Tibial nerve (tissue), 4 donors: ENCODE data around the gene RNU7-1. TPM values are rescaled to one million over a fixed set of nuclear protein-coding genes. Genes with fewer than 3 reads are reported as not detected.

Experiments
- DNase-seq, 2 donors: peaks; one replicate each; pipeline ENCODE4 v3.0.0-alpha.2; 2019; ENCODE audit warnings: low spot score in 2 of 2
- H3K27ac ChIP-seq, 4 donors: fragments of 200-600 bp; sonication (generic) in 3 of 4; one replicate each; pipeline ENCODE4 v1.5.1; 2017 to 2019; ENCODE audit warnings: mild to moderate bottlenecking in 1 of 4
- H3K27me3 ChIP-seq, 2 donors: fragments of 200-600 bp; sonication (generic) in 1 of 2; one replicate each; pipeline versions ENCODE4 v1.5.1 to v1.6.0; 2017 to 2019
- H3K36me3 ChIP-seq, 3 donors: fragments of 200-600 bp; sonication (generic); one replicate each; pipeline ENCODE4 v1.5.1; 2018 to 2019
- H3K4me1 ChIP-seq, 4 donors: fragments of 200-600 bp; sonication (generic) in 3 of 4; one replicate each; pipeline ENCODE4 v1.5.1; 2017 to 2019
- H3K4me3 ChIP-seq, 4 donors: fragments of 200-600 bp; sonication (generic) in 3 of 4; one replicate each; pipeline ENCODE4 v1.5.1; 2017 to 2019; ENCODE audit warnings: mild to moderate bottlenecking in 1 of 4, moderate library complexity in 1 of 4
- H3K9me3 ChIP-seq, 4 donors: fragments of 200-600 bp; sonication (generic) in 3 of 4; one replicate each; pipeline ENCODE4 v1.5.1; 2017 to 2019
- CTCF ChIP-seq, 5 experiments: fragments of 200-600 bp in 3 of 5; fragments of 450-650 bp in 2 of 5; sonication (generic) in 3 of 5; IDR thresholded peaks; one replicate each; pipeline ENCODE4 v1.5.1; 2016 to 2019; ENCODE audit warnings: antibody characterized with exemption in 5 of 5, mild to moderate bottlenecking in 3 of 5, moderate library complexity in 2 of 5
- EP300 ChIP-seq, 2 donors: sonication (generic); formaldehyde crosslinking; IDR thresholded peaks; one replicate each; pipeline ENCODE4 v1.6.1; 2017; ENCODE audit warnings: antibody characterized with exemption in 2 of 2, mild to moderate bottlenecking in 1 of 2
- POLR2A ChIP-seq, 2 donors: fragments of 450-650 bp; IDR thresholded peaks; one replicate each; pipeline ENCODE4 v1.6.1; 2017; ENCODE audit warnings: antibody characterized with exemption in 2 of 2, mild to moderate bottlenecking in 2 of 2, moderate library complexity in 2 of 2
- WGBS, 2 donors: methylation state at CpG; one replicate each; pipeline ENCODE4 v1.1.5; 2018; 5-methylcytosine and 5-hydroxymethylcytosine counted together
- total RNA-seq, 4 donors: library from RNA; depleted of rRNA; stranded (reverse); fragments of >200 nt; gene quantifications; one replicate each; pipeline ENCODE4 v1.1.0, GENCODE V29; 2016

Gene RNU7-1
- total RNA-seq, 4 donors from 2014 or later = not detected

DNA sequence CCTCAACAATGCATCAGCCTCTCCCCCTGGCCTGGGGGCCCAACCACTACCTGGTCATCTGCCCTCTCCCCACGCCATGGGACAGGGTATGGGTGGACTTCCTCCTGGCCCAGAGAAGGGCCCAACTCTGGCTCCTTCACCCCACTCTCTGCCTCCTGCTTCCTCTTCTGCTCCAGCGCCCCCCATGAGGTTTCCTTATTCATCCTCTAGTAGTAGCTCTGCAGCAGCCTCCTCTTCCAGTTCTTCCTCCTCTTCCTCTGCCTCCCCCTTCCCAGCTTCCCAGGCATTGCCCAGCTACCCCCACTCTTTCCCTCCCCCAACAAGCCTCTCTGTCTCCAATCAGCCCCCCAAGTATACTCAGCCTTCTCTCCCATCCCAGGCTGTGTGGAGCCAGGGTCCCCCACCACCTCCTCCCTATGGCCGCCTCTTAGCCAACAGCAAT, 7.4 kb upstream of the RNU7-1 start:
- H3K9me3 ChIP-seq = no peaks in the 10 kb centered on the region
- no peak overlapping the region for H3K4me3 ChIP-seq
- WGBS, 2 donors = 76 to 88% methylated on average over 3 of the region's 3 CpGs
- no peak for TF ChIP-seq POLR2A (IDR thresholded peaks at IDR 0.05)
- TF ChIP-seq EP300 (IDR thresholded peaks at IDR 0.05) = no peak
- no peak for DNase-seq
- H3K36me3 ChIP-seq = peaks cover 0 to 55% (median 5%) of the 10 kb centered on the region in 3 donors
- peak overlapping the region in 2 of 4 donors; percentile 74 to 91 for H3K27ac ChIP-seq
- peaks cover 0 to 78% (median 32%) of the 10 kb centered on the region in 4 donors for H3K4me1 ChIP-seq
- H3K27me3 ChIP-seq = no peaks in the 10 kb centered on the region

DNA sequence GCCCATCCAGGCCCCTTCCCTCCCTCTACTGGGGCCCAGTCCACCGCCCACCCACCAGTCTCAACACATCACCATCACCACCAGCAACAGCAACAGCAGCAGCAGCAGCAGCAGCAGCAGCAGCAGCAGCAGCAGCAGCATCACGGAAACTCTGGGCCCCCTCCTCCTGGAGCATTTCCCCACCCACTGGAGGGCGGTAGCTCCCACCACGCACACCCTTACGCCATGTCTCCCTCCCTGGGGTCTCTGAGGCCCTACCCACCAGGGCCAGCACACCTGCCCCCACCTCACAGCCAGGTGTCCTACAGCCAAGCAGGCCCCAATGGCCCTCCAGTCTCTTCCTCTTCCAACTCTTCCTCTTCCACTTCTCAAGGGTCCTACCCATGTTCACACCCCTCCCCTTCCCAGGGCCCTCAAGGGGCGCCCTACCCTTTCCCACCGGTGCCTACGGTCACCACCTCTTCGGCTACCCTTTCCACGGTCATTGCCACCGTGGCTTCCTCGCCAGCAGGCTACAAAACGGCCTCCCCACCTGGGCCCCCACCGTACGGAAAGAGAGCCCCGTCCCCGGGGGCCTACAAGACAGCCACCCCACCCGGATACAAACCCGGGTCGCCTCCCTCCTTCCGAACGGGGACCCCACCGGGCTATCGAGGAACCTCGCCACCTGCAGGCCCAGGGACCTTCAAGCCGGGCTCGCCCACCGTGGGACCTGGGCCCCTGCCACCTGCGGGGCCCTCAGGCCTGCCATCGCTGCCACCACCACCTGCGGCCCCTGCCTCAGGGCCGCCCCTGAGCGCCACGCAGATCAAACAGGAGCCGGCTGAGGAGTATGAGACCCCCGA, 6.8 kb upstream of the RNU7-1 start:
- peaks cover 0 to 62% (median 9%) of the 10 kb centered on the region in 3 donors for H3K36me3 ChIP-seq
- no peaks in the 10 kb centered on the region for H3K9me3 ChIP-seq
- no peaks in the 10 kb centered on the region for H3K27me3 ChIP-seq
- H3K27ac ChIP-seq = peak overlapping the region; percentile 91 to 96 (median 92)
- peak overlapping the region; percentile 60 to 80 (median 62) for H3K4me3 ChIP-seq
- WGBS, 2 donors = 28 to 38% methylated on average over 20 to 31 of the region's 36 CpGs
- TF ChIP-seq POLR2A (IDR thresholded peaks at IDR 0.05) (no peak), EP300 (IDR thresholded peaks at IDR 0.05) (peak in 1 of 2 donors; percentile 52), CTCF (IDR thresholded peaks at IDR 0.05) (no peak)
- DNase-seq = no peak
- peaks cover 0 to 78% (median 30%) of the 10 kb centered on the region in 4 donors for H3K4me1 ChIP-seq

DNA sequence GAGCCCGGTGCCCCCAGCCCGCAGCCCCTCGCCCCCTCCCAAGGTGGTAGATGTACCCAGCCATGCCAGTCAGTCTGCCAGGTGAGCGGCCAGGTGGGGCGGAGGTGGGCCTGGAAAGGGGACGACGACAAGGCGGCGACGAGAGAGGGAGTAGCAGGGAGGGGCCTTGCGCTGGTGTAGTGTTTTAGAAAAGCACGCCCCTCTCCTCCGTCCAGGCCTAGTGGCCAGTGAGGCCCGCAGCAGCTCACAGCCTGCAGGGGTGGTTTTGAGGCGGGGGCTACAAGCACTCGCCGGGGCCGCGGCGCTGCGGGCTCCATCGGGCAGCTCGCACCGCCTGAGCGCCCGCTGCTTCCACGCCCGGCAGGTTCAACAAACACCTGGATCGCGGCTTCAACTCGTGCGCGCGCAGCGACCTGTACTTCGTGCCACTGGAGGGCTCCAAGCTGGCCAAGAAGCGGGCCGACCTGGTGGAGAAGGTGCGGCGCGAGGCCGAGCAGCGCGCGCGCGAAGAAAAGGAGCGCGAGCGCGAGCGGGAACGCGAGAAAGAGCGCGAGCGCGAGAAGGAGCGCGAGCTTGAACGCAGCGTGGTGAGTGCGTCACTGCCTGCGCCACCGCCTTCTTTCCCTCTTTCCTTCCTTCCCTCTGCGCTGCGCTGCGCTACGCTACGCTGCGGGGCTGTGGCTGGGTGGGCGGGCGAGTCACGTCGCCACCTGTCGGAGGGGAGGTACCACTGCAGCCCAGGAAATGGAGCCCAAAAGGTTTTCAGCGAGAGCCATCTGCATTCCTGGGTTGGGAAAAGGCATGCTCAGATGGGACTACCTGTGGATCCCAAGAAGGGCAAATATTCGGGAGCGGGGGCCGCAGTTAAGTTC, 5.9 kb upstream of the RNU7-1 start:
- TF ChIP-seq CTCF (IDR thresholded peaks at IDR 0.05) = peak; percentile 95 to 98 (median 97)
- peak; percentile 44 to 91 for TF ChIP-seq POLR2A (IDR thresholded peaks at IDR 0.05)
- peak; percentile 55 to 100 for TF ChIP-seq EP300 (IDR thresholded peaks at IDR 0.05)
- Histone ChIP-seq H3K27ac (peak overlapping the region; percentile 91 to 96 (median 92)), H3K4me1 (peaks cover 0 to 74% (median 27%) of the 10 kb centered on the region in 4 donors), H3K9me3 (no peaks in the 10 kb centered on the region), H3K27me3 (no peaks in the 10 kb centered on the region), H3K36me3 (peaks cover 0 to 64% (median 9%) of the 10 kb centered on the region in 3 donors), H3K4me3 (peak overlapping the region; percentile 60 to 80 (median 62))
- peak; percentile 78 to 80 for DNase-seq
- WGBS, 2 donors = 0 to 1% methylated on average over 36 to 56 of the region's 80 CpGs

- Histone ChIP-seq H3K9me3 (no peaks in the 10 kb centered on the region), H3K27me3 (no peaks in the 10 kb centered on the region), H3K27ac (peak overlapping the region; percentile 91 to 96 (median 92)), H3K36me3 (peaks cover 0 to 62% (median 9%) of the 10 kb centered on the region in 3 donors), H3K4me3 (peak overlapping the region in 3 of 4 donors; percentile 60 to 80 (median 62)), H3K4me1 (peaks cover 0 to 74% (median 29%) of the 10 kb centered on the region in 4 donors)
- DNase-seq = no peak
- WGBS, 2 donors = 73 to 76% methylated on average over 23 to 32 of the region's 32 CpGs
- TF ChIP-seq POLR2A (IDR thresholded peaks at IDR 0.05) (no peak), CTCF (IDR thresholded peaks at IDR 0.05) (no peak), EP300 (IDR thresholded peaks at IDR 0.05) (no peak)
Measured at GRCh38 chr12:6938353-6939190, 5.0 kb upstream of the RNU7-1 start.

GRCh38 chr12:6939191-6939540, 4.5 kb upstream of the RNU7-1 start:
- no peaks in the 10 kb centered on the region for H3K9me3 ChIP-seq
- TF ChIP-seq CTCF (IDR thresholded peaks at IDR 0.05) = no peak
- TF ChIP-seq EP300 (IDR thresholded peaks at IDR 0.05) = no peak
- TF ChIP-seq POLR2A (IDR thresholded peaks at IDR 0.05) = no peak
- H3K27ac ChIP-seq = peak overlapping the region in 2 of 4 donors; percentile 91 to 96
- no peaks in the 10 kb centered on the region for H3K27me3 ChIP-seq
- WGBS, 2 donors = 66 to 72% methylated on average over 2 of the region's 2 CpGs
- H3K4me1 ChIP-seq = peaks cover 0 to 69% (median 26%) of the 10 kb centered on the region in 4 donors
- H3K36me3 ChIP-seq = peaks cover 0 to 56% (median 9%) of the 10 kb centered on the region in 3 donors
- no peak overlapping the region for H3K4me3 ChIP-seq
- DNase-seq = no peak
